ENCODE results near the gene WNT10A.
A peak's percentile ranks its signal among the peaks of the same experiment; 100 is the strongest.
"Not testable (repeated sequence)": the region's sequence is repeated elsewhere in the genome, so short reads cannot be mapped to it uniquely, and the experiment has no call there.

The WNT10A gene

GRCh38 chr2:218880102-218880858, at the start of gene WNT10A:
Gene WNT10A (plus strand): TSS chr2:218880852. CDS start chr2:218880996, 144 bp downstream.
- peak; percentile 93 for DNase-seq (ENCODE audit: low read depth)

GRCh38 chr2:218831378-218831990, 49.2 kb upstream of the WNT10A start, which contains the start of gene PRKAG3:
Gene PRKAG3 (minus strand): TSS chr2:218831803.
- DNase-seq (ENCODE audit: low read depth), result no peak

- DNase-seq (ENCODE audit: low read depth), result no peak
Measured at GRCh38 chr2:218832081-218832480, 48.6 kb upstream of the WNT10A start.

- DNase-seq (ENCODE audit: low read depth), result no peak
Measured at GRCh38 chr2:218832520-218832919, 48.1 kb upstream of the WNT10A start.

GRCh38 chr2:218833023-218833609, 47.5 kb upstream of the WNT10A start:
- no peak for DNase-seq (ENCODE audit: low read depth)

GRCh38 chr2:218834685-218835084, 46.0 kb upstream of the WNT10A start:
- DNase-seq (ENCODE audit: low read depth), result no peak

- no peak for DNase-seq (ENCODE audit: low read depth)
Measured at GRCh38 chr2:218837495-218837894, 43.2 kb upstream of the WNT10A start.

GRCh38 chr2:218839430-218839829, 41.2 kb upstream of the WNT10A start:
- DNase-seq (ENCODE audit: low read depth), result no peak

GRCh38 chr2:218839888-218840287, 40.8 kb upstream of the WNT10A start:
- DNase-seq (ENCODE audit: low read depth), result no peak

- DNase-seq (ENCODE audit: low read depth), result not testable (repeated sequence)
Measured at GRCh38 chr2:218844334-218844733, 36.3 kb upstream of the WNT10A start.

GRCh38 chr2:218846963-218847362, 33.7 kb upstream of the WNT10A start:
- not testable (repeated sequence) for DNase-seq (ENCODE audit: low read depth)

- DNase-seq (ENCODE audit: low read depth), result no peak
Measured at GRCh38 chr2:218849721-218850120, 30.9 kb upstream of the WNT10A start.

- no peak for DNase-seq (ENCODE audit: low read depth)
Measured at GRCh38 chr2:218850796-218851195, 29.9 kb upstream of the WNT10A start.

- no peak for DNase-seq (ENCODE audit: low read depth)
Measured at GRCh38 chr2:218851286-218851685, 29.4 kb upstream of the WNT10A start.

GRCh38 chr2:218852911-218853667, 27.6 kb upstream of the WNT10A start:
- peak; percentile 38 for DNase-seq (ENCODE audit: low read depth)

- DNase-seq (ENCODE audit: low read depth), result no peak
Measured at GRCh38 chr2:218853766-218854165, 26.9 kb upstream of the WNT10A start.

GRCh38 chr2:218854860-218855259, 25.8 kb upstream of the WNT10A start:
- no peak for DNase-seq (ENCODE audit: low read depth)

GRCh38 chr2:218855305-218856166, 25.1 kb upstream of the WNT10A start:
- DNase-seq (ENCODE audit: low read depth), result no peak

- DNase-seq (ENCODE audit: low read depth), result no peak
Measured at GRCh38 chr2:218856167-218856895, 24.3 kb upstream of the WNT10A start.

- no peak for DNase-seq (ENCODE audit: low read depth)
Measured at GRCh38 chr2:218856896-218857243, 23.8 kb upstream of the WNT10A start.
